ENCODE results near the gene TRIM66. TPM values are rescaled to one million over a fixed set of nuclear protein-coding genes. Genes with fewer than 3 reads are reported as not detected.

The TRIM66 gene
- total and polyA plus RNA-seq, 2 experiments from 2014 or later, result 1.0 to 3.3 TPM

- TF ChIP-seq REST (IDR thresholded peaks at IDR 0.05; ENCODE audit: unreplicated experiment) (no peak), ZNF331 (CRISPR knock-in tag; IDR thresholded peaks at IDR 0.05; ENCODE audit: low read depth) (no peak), NANOG (IDR thresholded peaks at IDR 0.05; ENCODE audit: borderline replicate concordance) (no peak), EZH2phosphoT487 (IDR thresholded peaks at IDR 0.05; ENCODE audit: unreplicated experiment) (no peak), STAT1 (IDR thresholded peaks at IDR 0.05; ENCODE audit: unreplicated experiment) (no peak), ZNF114 (CRISPR knock-in tag; IDR thresholded peaks at IDR 0.05) (no peak)
- TF ChIP-seq, protein P1, sequence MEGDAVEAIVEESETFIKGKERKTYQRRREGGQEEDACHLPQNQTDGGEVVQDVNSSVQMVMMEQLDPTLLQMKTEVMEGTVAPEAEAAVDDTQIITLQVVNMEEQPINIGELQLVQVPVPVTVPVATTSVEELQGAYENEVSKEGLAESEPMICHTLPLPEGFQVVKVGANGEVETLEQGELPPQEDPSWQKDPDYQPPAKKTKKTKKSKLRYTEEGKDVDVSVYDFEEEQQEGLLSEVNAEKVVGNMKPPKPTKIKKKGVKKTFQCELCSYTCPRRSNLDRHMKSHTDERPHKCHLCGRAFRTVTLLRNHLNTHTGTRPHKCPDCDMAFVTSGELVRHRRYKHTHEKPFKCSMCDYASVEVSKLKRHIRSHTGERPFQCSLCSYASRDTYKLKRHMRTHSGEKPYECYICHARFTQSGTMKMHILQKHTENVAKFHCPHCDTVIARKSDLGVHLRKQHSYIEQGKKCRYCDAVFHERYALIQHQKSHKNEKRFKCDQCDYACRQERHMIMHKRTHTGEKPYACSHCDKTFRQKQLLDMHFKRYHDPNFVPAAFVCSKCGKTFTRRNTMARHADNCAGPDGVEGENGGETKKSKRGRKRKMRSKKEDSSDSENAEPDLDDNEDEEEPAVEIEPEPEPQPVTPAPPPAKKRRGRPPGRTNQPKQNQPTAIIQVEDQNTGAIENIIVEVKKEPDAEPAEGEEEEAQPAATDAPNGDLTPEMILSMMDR (conservative IDR thresholded peaks at IDR 0.05; ENCODE audit: low read depth in 2 of 2), result no peak
Observed at GRCh38 chr11:8712506-8712905, 30.0 kb upstream of the TRIM66 start (continued).

- Mint-ChIP-seq H3K27me3 (ENCODE audit: insufficient read depth, low read depth, poor library complexity) (peaks cover 17% of the 10 kb centered on the region), H3K4me1 (peaks cover 16% of the 10 kb centered on the region), H3K36me3 (ENCODE audit: low read depth) (peaks cover 4% of the 10 kb centered on the region; the same call in 2 of the 3 replicates), H3K4me3 (no peak overlapping the region), H3K27ac (0 out of 2 replicates have a peak overlapping the region, but pooled peaks have one; percentile 10), H3K9me3 (no peaks in the 10 kb centered on the region)
- Histone ChIP-seq H3K4me2 (no peak overlapping the region), H3K79me2 (replicated peaks; ENCODE audit: insufficient read depth) (no peaks in the 10 kb centered on the region), H3K36me3 (ENCODE audit: insufficient read depth) (no peaks in the 10 kb centered on the region), H3K4me1 (ENCODE audit: insufficient read depth) (peaks cover 12% of the 10 kb centered on the region), H3K27ac (ENCODE audit: low read depth) (no peak overlapping the region), H3K4me3 (no peak overlapping the region), H3K9me2 (ENCODE audit: insufficient read depth) (no peaks in the 10 kb centered on the region), H3F3A (replicated peaks; ENCODE audit: low read depth) (no peaks in the 10 kb centered on the region), H4K20me1 (replicated peaks; ENCODE audit: insufficient read depth) (no peaks in the 10 kb centered on the region), H3K27me3 (ENCODE audit: insufficient read depth) (no peaks in the 10 kb centered on the region), H2AFZ (no peak overlapping the region)
- ATAC-seq, result no peak
- DNase-seq (ENCODE audit: low spot score), result no peak
- no peak for TF ChIP-seq CREB1 (CRISPR knock-in tag; IDR thresholded peaks at IDR 0.05; ENCODE audit: low read depth)
- no peak for TF ChIP-seq REST (IDR thresholded peaks at IDR 0.05; ENCODE audit: unreplicated experiment)
- TF ChIP-seq ZNF114 (CRISPR knock-in tag; IDR thresholded peaks at IDR 0.05), result no peak
- no peak for TF ChIP-seq ZNF462 (CRISPR knock-in tag; IDR thresholded peaks at IDR 0.05)
Observed at GRCh38 chr11:8711895-8712442, 29.5 kb upstream of the TRIM66 start.
